Spleen (tissue), 7 donors: ENCODE results near the gene PTBP1.

Experiments used
- CTCF ChIP-seq, 11 experiments: fragments of 200-600 bp in 7 of 11; fragments of 450-650 bp in 4 of 11; sonication (generic) in 4 of 11; IDR thresholded peaks in 8 of 11; conservative IDR thresholded peaks in 3 of 11; 1 replicate in 7 of 11; 2 replicates in 4 of 11; pipeline versions ENCODE4 v1.4.0 to v1.8.0; 2016 to 2021; ENCODE audit warnings: antibody characterized with exemption in 11 of 11, inconsistent platforms in 4 of 11, mild to moderate bottlenecking in 1 of 11
- POLR2A ChIP-seq, 3 donors: fragments of 450-650 bp; IDR thresholded peaks; one replicate each; pipeline ENCODE4 v1.5.1; 2017; ENCODE audit warnings: antibody characterized with exemption in 3 of 3, mild to moderate bottlenecking in 1 of 3
- donor health status: DM: no; HTN: no; CAD: no; lungs with moderate emphysema.
- donor health status: DM: no; HTN: no; CAD: no.
- donor health status: DM: no; HTN: no; CAD: no.

GRCh38 chr19:815775-816499, 18.7 kb downstream of the PTBP1 start:
- no peak for TF ChIP-seq CTCF (IDR thresholded peaks at IDR 0.05 in 8 of 11, conservative IDR thresholded peaks at IDR 0.05 in 3 of 11)
- no peak for TF ChIP-seq POLR2A (IDR thresholded peaks at IDR 0.05)
